Mesenchymal stem cell (in vitro differentiated cells and primary cell): ENCODE measurements around the gene PGGHG.
A peak's percentile ranks its signal among the peaks of the same experiment; 100 is the strongest.
"Not testable (repeated sequence)": the region's sequence is repeated elsewhere in the genome, so short reads cannot be mapped to it uniquely, and the experiment has no call there.

Experiments used
- DNase-seq: peaks from one replicate; pipeline ENCODE4 v3.0.0-alpha.2; 2013
- H2AFZ ChIP-seq: one replicate; pipeline ENCODE4 v1.6.1; 2013; ENCODE audit warnings: low read depth, mild to moderate bottlenecking, control low read depth, inconsistent platforms, low read length, moderate library complexity
- H2AK5ac ChIP-seq: 2 replicates; pipeline ENCODE4 v1.6.1; 2013; ENCODE audit warnings: low read length, moderate library complexity, mild to moderate bottlenecking, inconsistent platforms; ENCODE audit not compliant: severe bottlenecking
- H2BK120ac ChIP-seq: one replicate; pipeline ENCODE4 v1.6.1; 2013; ENCODE audit warnings: low read depth, mild to moderate bottlenecking, inconsistent platforms, low read length, moderate library complexity
- H2BK12ac ChIP-seq, 2 experiments: one replicate each; pipeline ENCODE4 v1.6.1; 2013; ENCODE audit warnings: inconsistent platforms in 2 of 2, low read length in 2 of 2, mild to moderate bottlenecking in 2 of 2, moderate library complexity in 2 of 2, control low read depth in 1 of 2
- H2BK15ac ChIP-seq: one replicate; pipeline ENCODE4 v1.6.1; 2013; ENCODE audit warnings: mild to moderate bottlenecking, low read depth, inconsistent platforms; ENCODE audit not compliant: poor library complexity, severe bottlenecking
- H2BK5ac ChIP-seq: 2 replicates; pipeline ENCODE4 v1.6.1; 2013; ENCODE audit warnings: low read depth, mild to moderate bottlenecking, low read length, control low read depth, inconsistent platforms; ENCODE audit not compliant: poor library complexity, severe bottlenecking
- H3K14ac ChIP-seq, 2 experiments: one replicate each; pipeline ENCODE4 v1.6.1; 2013; ENCODE audit warnings: inconsistent platforms in 2 of 2, low read length in 2 of 2, control low read depth in 1 of 2, mild to moderate bottlenecking in 1 of 2, moderate library complexity in 1 of 2
- H3K18ac ChIP-seq, 2 experiments: one replicate each; pipeline ENCODE4 v1.6.1; 2013; ENCODE audit warnings: inconsistent platforms in 2 of 2, low read length in 2 of 2, control low read depth in 1 of 2, low read depth in 1 of 2, mild to moderate bottlenecking in 1 of 2
- H3K23ac ChIP-seq, 2 experiments: one replicate each; pipeline ENCODE4 v1.6.1; 2013; ENCODE audit warnings: inconsistent platforms in 2 of 2, low read length in 2 of 2, mild to moderate bottlenecking in 2 of 2, moderate library complexity in 2 of 2, control low read depth in 1 of 2
- H3K27ac ChIP-seq: 2 replicates; pipeline ENCODE4 v1.5.1; 2013; ENCODE audit warnings: mild to moderate bottlenecking, moderate library complexity, low read length, control low read depth, inconsistent platforms; ENCODE audit not compliant: poor library complexity, severe bottlenecking
- H3K27me3 ChIP-seq, 2 experiments: 2 replicates each; pipeline versions ENCODE4 v1.6.1 to v1.7.0; 2013; ENCODE audit warnings: low read length in 2 of 2, mild to moderate bottlenecking in 2 of 2, moderate library complexity in 2 of 2, control low read depth in 1 of 2, inconsistent platforms in 1 of 2; ENCODE audit not compliant: control insufficient read depth in 1 of 2, insufficient read depth in 1 of 2
- H3K36me3 ChIP-seq, 2 experiments: 2 replicates each; pipeline versions ENCODE4 v1.6.1 to v1.7.0; 2013; ENCODE audit warnings: low read length in 2 of 2, control low read depth in 1 of 2, inconsistent platforms in 1 of 2, low read depth in 1 of 2, mild to moderate bottlenecking in 1 of 2; ENCODE audit not compliant: insufficient read depth in 2 of 2, control insufficient read depth in 1 of 2
- H3K4ac ChIP-seq, 2 experiments: one replicate each; pipeline ENCODE4 v1.6.1; 2013; ENCODE audit warnings: inconsistent platforms in 2 of 2, low read length in 2 of 2, mild to moderate bottlenecking in 2 of 2, moderate library complexity in 2 of 2, control low read depth in 1 of 2, low read depth in 1 of 2
- H3K4me1 ChIP-seq: 2 replicates; pipeline ENCODE4 v1.6.1; 2013; ENCODE audit warnings: low read depth, low read length, control low read depth; ENCODE audit not compliant: control insufficient read depth, insufficient read depth
- H3K4me2 ChIP-seq: 2 replicates; pipeline ENCODE4 v1.6.1; 2013; ENCODE audit warnings: low read length, mild to moderate bottlenecking, inconsistent platforms; ENCODE audit not compliant: poor library complexity, severe bottlenecking
- H3K4me3 ChIP-seq, 2 experiments: 2 replicates each; pipeline versions ENCODE4 v1.5.1 to v1.7.0; 2013; ENCODE audit warnings: low read length in 2 of 2, mild to moderate bottlenecking in 2 of 2, control low read depth in 1 of 2, low read depth in 1 of 2; ENCODE audit not compliant: insufficient read depth in 1 of 2
- H3K79me1 ChIP-seq: replicated peaks from 2 replicates; pipeline ENCODE4 v1.6.1; 2013; ENCODE audit warnings: mild to moderate bottlenecking, control low read depth, low read length, inconsistent platforms; ENCODE audit not compliant: poor library complexity, severe bottlenecking
- H3K9ac ChIP-seq: 2 replicates; pipeline ENCODE4 v1.7.0; 2013; ENCODE audit warnings: mild to moderate bottlenecking, low read length, moderate library complexity
- H3K9me3 ChIP-seq: 2 replicates; pipeline ENCODE4 v1.7.0; 2013; ENCODE audit warnings: mild to moderate bottlenecking, low read length; ENCODE audit not compliant: control insufficient read depth
- H4K8ac ChIP-seq: one replicate; pipeline ENCODE4 v1.6.1; 2013; ENCODE audit warnings: inconsistent platforms, mild to moderate bottlenecking, low read length, moderate library complexity
- H4K91ac ChIP-seq: one replicate; pipeline ENCODE4 v1.6.1; 2013; ENCODE audit warnings: mild to moderate bottlenecking, low read length, inconsistent platforms
- WGBS: methylation state at CpG from one replicate; pipeline ENCODE4 v1.1.7; 2013; ENCODE audit warnings: mixed read lengths; 5-methylcytosine and 5-hydroxymethylcytosine counted together

The PGGHG gene

DNA sequence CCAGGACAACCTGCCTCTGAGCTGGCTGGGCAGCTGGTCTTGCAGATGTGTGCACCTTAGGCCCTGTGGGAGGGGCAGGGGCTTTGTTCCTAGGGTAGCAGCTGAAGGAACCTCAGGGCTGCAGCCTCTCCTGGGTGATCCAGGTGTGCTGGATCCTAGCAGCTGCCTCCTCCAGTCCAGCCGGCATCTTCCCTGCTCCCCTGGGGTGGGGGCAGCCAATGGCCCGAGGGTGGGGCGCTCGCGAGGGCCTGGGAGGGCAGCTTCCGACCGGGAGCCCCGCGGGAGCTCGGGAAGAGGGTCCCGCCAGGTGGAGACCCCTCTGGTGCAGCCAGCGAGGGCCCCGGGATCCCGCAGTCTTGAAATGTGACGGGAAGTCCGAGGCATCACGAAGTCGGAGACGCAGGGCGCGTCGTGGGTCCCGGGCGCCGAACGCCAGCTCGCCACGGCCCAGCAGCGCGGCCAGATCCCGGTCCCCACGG is 26.6 kb downstream of the PGGHG start:
- peak overlapping the region; percentile 18 to 91 for H3K4me3 ChIP-seq
- peak overlapping the region; percentile 57 for H2BK15ac ChIP-seq
- WGBS = 33% methylated on average over 32 of the region's 32 CpGs
- peak overlapping the region in 1 of 2 experiments; percentile 0 for H3K14ac ChIP-seq
- peaks cover 12% of the 10 kb centered on the region for H3K79me1 ChIP-seq
- peak overlapping the region; percentile 66 for H4K91ac ChIP-seq
- peaks cover 0 to 10% of the 10 kb centered on the region in 2 experiments for H3K27me3 ChIP-seq
- H3K27ac ChIP-seq = no peak overlapping the region
- H3K18ac ChIP-seq = peak overlapping the region in 1 of 2 experiments; percentile 28
- H3K4ac ChIP-seq = peak overlapping the region; percentile 19 to 64
- H3K9ac ChIP-seq = peak overlapping the region; percentile 88
- no peak overlapping the region for H2AFZ ChIP-seq
- H2AK5ac ChIP-seq = no peak overlapping the region
- no peak overlapping the region for H3K23ac ChIP-seq
- H4K8ac ChIP-seq = peak overlapping the region; percentile 89
- H2BK120ac ChIP-seq = peak overlapping the region; percentile 54
- peaks cover 0 to 7% of the 10 kb centered on the region in 2 experiments for H3K36me3 ChIP-seq
- H2BK12ac ChIP-seq = peak overlapping the region in 1 of 2 experiments; percentile 3
- H3K4me1 ChIP-seq = peaks cover 38% of the 10 kb centered on the region
- peak overlapping the region; percentile 23 for H3K4me2 ChIP-seq
- H3K9me3 ChIP-seq = no peaks in the 10 kb centered on the region
- DNase-seq = no peak
- H2BK5ac ChIP-seq = no peak overlapping the region

DNA sequence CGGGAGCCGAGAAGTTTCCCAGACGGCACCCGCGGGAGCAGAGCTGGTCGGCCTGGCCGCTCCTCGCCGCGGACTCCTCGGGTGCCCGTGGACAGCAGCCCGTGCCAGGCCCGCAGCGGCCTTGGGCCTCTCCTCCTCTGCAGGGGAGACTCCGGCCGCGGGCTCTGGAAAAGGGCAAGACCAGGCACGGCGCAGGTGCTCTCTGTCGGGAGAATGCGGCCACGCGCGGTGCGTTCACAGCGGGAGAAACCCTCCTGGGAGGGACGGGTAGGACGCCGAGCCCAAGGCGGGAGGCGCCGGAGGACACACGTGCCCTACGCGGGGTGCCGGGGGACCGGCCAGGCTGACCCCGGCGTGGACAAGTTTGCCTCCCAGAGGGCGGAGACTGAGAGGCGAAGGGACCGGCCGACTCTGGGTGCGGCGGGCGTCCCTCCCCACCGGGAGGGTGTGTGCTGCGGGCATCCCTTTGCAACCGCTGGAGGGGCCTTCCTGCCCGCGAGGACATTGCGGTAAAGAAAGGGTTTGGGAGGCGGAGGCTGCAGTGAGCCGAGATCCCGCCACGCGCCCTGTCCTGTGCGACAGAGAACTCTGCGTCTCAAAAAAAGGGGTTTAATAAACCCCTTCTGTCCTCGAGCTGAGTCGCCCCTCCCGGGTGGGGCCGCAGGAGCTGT is 27.2 kb downstream of the PGGHG start:
- Histone ChIP-seq H3K4me2 (peak overlapping the region; percentile 23), H3K27ac (no peak overlapping the region), H2BK5ac (no peak overlapping the region), H2AK5ac (peak overlapping the region; percentile 80), H2BK12ac (peak overlapping the region; percentile 65 to 77), H3K4ac (peak overlapping the region; percentile 19 to 94), H2BK120ac (peak overlapping the region; percentile 79), H4K8ac (peak overlapping the region; percentile 89), H3K14ac (peak overlapping the region in 1 of 2 experiments; percentile 74), H3K4me1 (peaks cover 41% of the 10 kb centered on the region), H2AFZ (no peak overlapping the region), H3K79me1 (peaks cover 12% of the 10 kb centered on the region), H3K9ac (peak overlapping the region; percentile 88), H3K18ac (peak overlapping the region; percentile 89 to 90), H3K23ac (peak overlapping the region in 1 of 2 experiments; percentile 100), H4K91ac (peak overlapping the region; percentile 75), H2BK15ac (peak overlapping the region; percentile 89), H3K9me3 (no peaks in the 10 kb centered on the region), H3K36me3 (peaks cover 0 to 7% of the 10 kb centered on the region in 2 experiments), H3K4me3 (peak overlapping the region; percentile 36 to 91), H3K27me3 (peaks cover 0 to 10% of the 10 kb centered on the region in 2 experiments)
- peak; percentile 40 for DNase-seq
- WGBS = 29% methylated on average over 56 of the region's 64 CpGs

DNA sequence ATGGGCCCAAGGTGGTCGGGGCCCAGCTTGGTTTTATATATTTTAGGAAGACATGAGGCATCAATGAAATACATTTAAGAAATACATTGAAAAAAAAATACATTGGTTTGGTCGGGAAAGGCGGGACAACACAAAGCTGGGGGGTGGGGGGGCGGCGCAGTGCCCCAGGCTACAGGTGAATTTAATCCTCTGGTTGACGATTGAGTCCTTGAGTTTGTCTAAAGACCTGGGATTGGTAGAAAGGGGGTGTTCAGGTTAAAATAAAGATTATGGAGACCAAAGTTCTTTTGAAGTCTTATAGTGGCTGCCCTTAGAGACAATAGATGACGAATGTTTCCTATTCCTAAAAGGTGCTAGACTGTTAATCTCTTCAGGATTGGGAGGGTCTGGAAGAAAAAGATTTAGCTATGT is 28.0 kb downstream of the PGGHG start:
- peaks cover 0 to 7% of the 10 kb centered on the region in 2 experiments for H3K36me3 ChIP-seq
- no peak overlapping the region for H2BK12ac ChIP-seq
- DNase-seq = no peak
- no peak overlapping the region for H3K27ac ChIP-seq
- no peak overlapping the region for H2AFZ ChIP-seq
- H3K4me1 ChIP-seq = peaks cover 41% of the 10 kb centered on the region
- H3K9ac ChIP-seq = peak overlapping the region; percentile 88
- H3K27me3 ChIP-seq = peaks cover 0 to 10% of the 10 kb centered on the region in 2 experiments
- H2AK5ac ChIP-seq = no peak overlapping the region
- no peak overlapping the region for H3K18ac ChIP-seq
- H3K23ac ChIP-seq = no peak overlapping the region
- no peak overlapping the region for H4K91ac ChIP-seq
- WGBS = 64% methylated on average over 6 of the region's 7 CpGs
- H3K4me3 ChIP-seq = peak overlapping the region in 1 of 2 experiments; percentile 91
- H3K4me2 ChIP-seq = no peak overlapping the region
- H3K14ac ChIP-seq = no peak overlapping the region
- H3K4ac ChIP-seq = no peak overlapping the region
- H2BK15ac ChIP-seq = no peak overlapping the region
- H3K79me1 ChIP-seq = peaks cover 12% of the 10 kb centered on the region
- no peak overlapping the region for H4K8ac ChIP-seq
- H3K9me3 ChIP-seq = no peaks in the 10 kb centered on the region
- no peak overlapping the region for H2BK5ac ChIP-seq
- no peak overlapping the region for H2BK120ac ChIP-seq

DNA sequence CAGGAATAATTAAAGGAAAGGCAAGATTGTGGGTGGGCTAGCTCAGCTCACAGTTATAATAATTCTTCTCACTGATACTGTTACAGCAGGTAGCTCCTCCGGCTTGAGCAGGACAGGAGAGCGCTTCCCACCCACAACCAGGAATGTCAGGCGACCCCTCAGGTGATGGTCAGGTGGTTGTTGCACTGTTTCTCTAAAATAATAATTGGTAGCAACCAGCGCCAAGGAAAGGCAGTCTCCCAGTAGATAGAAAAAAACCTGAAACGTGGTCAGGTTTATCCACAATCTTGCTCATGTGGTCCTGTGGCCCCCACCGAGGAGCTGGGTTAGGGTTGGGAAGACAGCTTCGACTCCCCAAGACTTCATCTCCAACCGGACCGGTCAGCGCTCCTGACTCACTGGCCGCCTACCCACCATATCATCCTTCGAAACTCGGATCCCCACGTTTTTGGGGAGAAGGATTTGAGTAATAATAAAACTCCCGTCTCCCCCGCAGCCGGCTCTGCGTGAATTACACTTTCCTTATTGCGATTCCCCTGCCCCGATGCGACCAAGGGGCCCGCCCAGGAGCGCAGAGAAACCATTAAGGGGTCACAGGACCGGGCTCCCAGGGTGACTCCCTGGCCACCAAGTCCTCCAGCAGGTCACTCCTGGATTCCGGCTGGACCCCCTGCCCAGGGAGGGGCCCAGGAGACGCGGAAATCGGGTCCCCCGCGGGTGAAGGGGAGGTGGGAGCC is 28.9 kb downstream of the PGGHG start:
- not testable (repeated sequence) for DNase-seq, H4K91ac ChIP-seq, H4K8ac ChIP-seq, H2BK5ac ChIP-seq, H3K23ac ChIP-seq, H2AFZ ChIP-seq, H3K27me3 ChIP-seq, H3K9me3 ChIP-seq, H3K4ac ChIP-seq, H3K36me3 ChIP-seq, H3K27ac ChIP-seq, H2BK12ac ChIP-seq, H3K4me2 ChIP-seq, H2BK120ac ChIP-seq, H3K14ac ChIP-seq, H2BK15ac ChIP-seq
- Histone ChIP-seq H3K18ac (peak overlapping the region in 1 of 2 experiments; percentile 14), H3K79me1 (peaks cover 11% of the 10 kb centered on the region), H3K4me3 (peak overlapping the region in 1 of 2 experiments; percentile 30), H3K4me1 (peaks cover 39% of the 10 kb centered on the region), H2AK5ac (peak overlapping the region; percentile 20), H3K9ac (peak overlapping the region; percentile 88)
- 97% methylated on average over 3 of the region's 30 CpGs for WGBS
